Gastroesophageal sphincter (tissue), 3 donors: ENCODE results near the gene AFDN.

Source experiments
- EP300 ChIP-seq: sonication (generic); formaldehyde crosslinking; IDR thresholded peaks from one replicate; pipeline ENCODE4 v1.6.1; 2017; ENCODE audit warnings: antibody characterized with exemption, mild to moderate bottlenecking
- POLR2AphosphoS5 ChIP-seq: sonication (generic); formaldehyde crosslinking; IDR thresholded peaks from one replicate; pipeline ENCODE4 v1.6.1; 2017; ENCODE audit warnings: antibody characterized with exemption
- TF ChIP-seq, protein P1 (sequence below), 4 experiments: fragments of 200-600 bp in 2 of 4; fragments of 450-650 bp in 2 of 4; sonication (generic) in 1 of 4; IDR thresholded peaks; one replicate each; pipeline ENCODE4 v1.5.1; 2017 to 2019; ENCODE audit warnings: antibody characterized with exemption in 4 of 4, mild to moderate bottlenecking in 2 of 4, moderate library complexity in 2 of 4

GRCh38 chr6:167806061-167806700, 20.5 kb upstream of the AFDN start:
- TF ChIP-seq, protein P1, sequence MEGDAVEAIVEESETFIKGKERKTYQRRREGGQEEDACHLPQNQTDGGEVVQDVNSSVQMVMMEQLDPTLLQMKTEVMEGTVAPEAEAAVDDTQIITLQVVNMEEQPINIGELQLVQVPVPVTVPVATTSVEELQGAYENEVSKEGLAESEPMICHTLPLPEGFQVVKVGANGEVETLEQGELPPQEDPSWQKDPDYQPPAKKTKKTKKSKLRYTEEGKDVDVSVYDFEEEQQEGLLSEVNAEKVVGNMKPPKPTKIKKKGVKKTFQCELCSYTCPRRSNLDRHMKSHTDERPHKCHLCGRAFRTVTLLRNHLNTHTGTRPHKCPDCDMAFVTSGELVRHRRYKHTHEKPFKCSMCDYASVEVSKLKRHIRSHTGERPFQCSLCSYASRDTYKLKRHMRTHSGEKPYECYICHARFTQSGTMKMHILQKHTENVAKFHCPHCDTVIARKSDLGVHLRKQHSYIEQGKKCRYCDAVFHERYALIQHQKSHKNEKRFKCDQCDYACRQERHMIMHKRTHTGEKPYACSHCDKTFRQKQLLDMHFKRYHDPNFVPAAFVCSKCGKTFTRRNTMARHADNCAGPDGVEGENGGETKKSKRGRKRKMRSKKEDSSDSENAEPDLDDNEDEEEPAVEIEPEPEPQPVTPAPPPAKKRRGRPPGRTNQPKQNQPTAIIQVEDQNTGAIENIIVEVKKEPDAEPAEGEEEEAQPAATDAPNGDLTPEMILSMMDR (IDR thresholded peaks at IDR 0.05) = no peak
- TF ChIP-seq POLR2AphosphoS5 (no peak), EP300 (no peak)
